ENCODE data around the gene ASCL2. TPM values are rescaled to one million over a fixed set of nuclear protein-coding genes. Genes with fewer than 3 reads are reported as not detected.

ASCL2 gene
- total RNA-seq, 1 donor from 2014 or later = 5.6 TPM

DNA sequence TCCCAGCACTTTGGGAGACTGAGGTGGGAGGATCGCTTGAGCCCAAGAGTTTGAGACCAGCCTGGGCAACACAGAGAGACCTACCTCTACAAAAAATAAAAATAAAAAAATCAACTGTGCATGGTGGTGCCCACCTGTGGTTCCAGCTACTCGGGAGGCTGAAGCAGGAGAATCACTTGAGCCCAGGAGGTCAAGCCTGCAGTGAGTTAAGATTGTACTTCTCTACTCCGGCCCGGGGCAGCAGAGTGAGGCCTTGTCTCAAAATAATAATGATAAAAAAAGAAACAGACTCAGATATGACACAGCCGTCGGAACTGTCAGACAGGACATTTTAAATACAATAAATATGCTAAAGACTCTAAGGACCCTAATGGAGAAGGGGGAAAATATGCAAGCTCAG, 18.4 kb downstream of the ASCL2 start:
- H3K36me3 Mint-ChIP-seq = no peaks in the 10 kb centered on the region
- H3K27ac Mint-ChIP-seq = no peak overlapping the region
- TF ChIP-seq, protein P1, sequence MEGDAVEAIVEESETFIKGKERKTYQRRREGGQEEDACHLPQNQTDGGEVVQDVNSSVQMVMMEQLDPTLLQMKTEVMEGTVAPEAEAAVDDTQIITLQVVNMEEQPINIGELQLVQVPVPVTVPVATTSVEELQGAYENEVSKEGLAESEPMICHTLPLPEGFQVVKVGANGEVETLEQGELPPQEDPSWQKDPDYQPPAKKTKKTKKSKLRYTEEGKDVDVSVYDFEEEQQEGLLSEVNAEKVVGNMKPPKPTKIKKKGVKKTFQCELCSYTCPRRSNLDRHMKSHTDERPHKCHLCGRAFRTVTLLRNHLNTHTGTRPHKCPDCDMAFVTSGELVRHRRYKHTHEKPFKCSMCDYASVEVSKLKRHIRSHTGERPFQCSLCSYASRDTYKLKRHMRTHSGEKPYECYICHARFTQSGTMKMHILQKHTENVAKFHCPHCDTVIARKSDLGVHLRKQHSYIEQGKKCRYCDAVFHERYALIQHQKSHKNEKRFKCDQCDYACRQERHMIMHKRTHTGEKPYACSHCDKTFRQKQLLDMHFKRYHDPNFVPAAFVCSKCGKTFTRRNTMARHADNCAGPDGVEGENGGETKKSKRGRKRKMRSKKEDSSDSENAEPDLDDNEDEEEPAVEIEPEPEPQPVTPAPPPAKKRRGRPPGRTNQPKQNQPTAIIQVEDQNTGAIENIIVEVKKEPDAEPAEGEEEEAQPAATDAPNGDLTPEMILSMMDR (conservative IDR thresholded peaks at IDR 0.05) = no peak
- DNase-seq (ENCODE audit: extremely low spot score, unreplicated experiment) = no peak
- peaks cover 6% of the 10 kb centered on the region for H3K9me3 Mint-ChIP-seq
- no peaks in the 10 kb centered on the region for H3K27me3 Mint-ChIP-seq
- no peak overlapping the region for H3K4me3 Mint-ChIP-seq
- peaks cover 11% of the 10 kb centered on the region for H3K4me1 Mint-ChIP-seq (ENCODE audit: unreplicated experiment)

DNA sequence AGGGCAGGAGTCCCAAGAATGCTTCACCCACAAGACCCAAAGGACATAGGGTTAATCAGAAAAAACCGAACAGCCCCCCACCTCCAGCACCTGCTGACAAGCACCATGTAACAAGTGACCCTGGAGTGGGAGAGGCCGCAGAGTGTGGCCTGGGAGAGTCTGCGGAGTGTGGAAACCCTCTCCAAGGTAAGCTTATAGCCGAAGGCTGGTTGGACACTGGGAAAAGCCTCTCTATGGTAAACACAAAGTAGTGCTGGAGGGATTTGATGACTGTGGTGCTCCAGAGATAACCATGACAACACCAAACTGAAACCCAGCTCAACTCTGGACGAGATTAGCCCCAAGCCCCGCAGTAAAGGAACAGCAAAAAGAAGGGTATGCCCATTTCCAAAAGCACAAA, 19.2 kb downstream of the ASCL2 start:
- Mint-ChIP-seq H3K27me3 (no peaks in the 10 kb centered on the region), H3K9me3 (peaks cover 6% of the 10 kb centered on the region), H3K36me3 (no peaks in the 10 kb centered on the region), H3K27ac (no peak overlapping the region), H3K4me3 (no peak overlapping the region), H3K4me1 (ENCODE audit: unreplicated experiment) (peaks cover 6% of the 10 kb centered on the region)
- TF ChIP-seq, protein P1 (conservative IDR thresholded peaks at IDR 0.05) = no peak
- DNase-seq (ENCODE audit: extremely low spot score, unreplicated experiment) = no peak

DNA sequence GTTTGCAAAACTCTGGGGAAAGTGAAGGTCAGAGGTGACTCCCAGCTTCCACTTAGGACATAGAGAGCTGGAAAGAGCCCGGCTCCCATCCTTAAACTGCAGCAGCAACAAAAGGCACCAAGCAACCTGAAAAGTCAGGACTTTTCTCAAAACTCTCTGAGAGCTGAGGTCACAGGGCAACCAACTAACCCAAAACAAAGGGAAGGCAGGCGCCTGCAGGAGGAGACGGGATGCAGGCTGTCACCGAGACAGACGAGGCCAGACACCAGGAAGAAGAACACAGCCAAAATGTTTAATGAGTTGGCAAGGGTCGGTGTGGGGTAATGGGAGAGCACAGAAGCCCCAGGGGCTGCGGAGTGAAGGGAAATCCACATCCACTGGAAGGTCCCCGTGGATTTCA, 19.9 kb downstream of the ASCL2 start:
- no peaks in the 10 kb centered on the region for H3K36me3 Mint-ChIP-seq
- DNase-seq (ENCODE audit: extremely low spot score, unreplicated experiment) = no peak
- H3K27ac Mint-ChIP-seq = no peak overlapping the region
- H3K4me3 Mint-ChIP-seq = no peak overlapping the region
- peaks cover 6% of the 10 kb centered on the region for H3K9me3 Mint-ChIP-seq
- TF ChIP-seq, protein P1 (conservative IDR thresholded peaks at IDR 0.05) = no peak
- H3K4me1 Mint-ChIP-seq (ENCODE audit: unreplicated experiment) = peaks cover 6% of the 10 kb centered on the region
- no peaks in the 10 kb centered on the region for H3K27me3 Mint-ChIP-seq

DNA sequence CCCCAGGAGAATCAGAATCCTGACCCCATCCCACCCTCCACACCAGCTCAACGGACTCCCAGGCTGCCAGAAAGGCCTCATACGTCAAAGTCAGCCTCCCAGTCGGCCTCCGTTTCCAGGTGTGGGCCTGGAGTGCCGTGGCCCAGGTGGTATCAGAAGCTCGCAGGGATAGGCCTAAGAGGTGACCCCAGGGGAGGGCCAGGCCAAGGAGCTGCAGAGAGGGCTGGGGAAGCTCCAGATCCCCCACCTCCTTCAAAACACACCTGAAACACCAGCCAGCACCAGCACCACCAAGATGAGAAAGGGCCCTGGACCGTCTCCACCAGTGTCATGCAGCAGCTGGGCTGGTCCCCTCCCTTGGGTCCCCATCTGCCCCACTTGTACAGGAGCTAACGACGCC, 20.3 kb downstream of the ASCL2 start:
- Mint-ChIP-seq H3K27me3 (peaks cover under 1% of the 10 kb centered on the region), H3K27ac (no peak overlapping the region), H3K36me3 (no peaks in the 10 kb centered on the region), H3K9me3 (peaks cover 6% of the 10 kb centered on the region), H3K4me3 (no peak overlapping the region), H3K4me1 (ENCODE audit: unreplicated experiment) (peaks cover 6% of the 10 kb centered on the region)
- TF ChIP-seq, protein P1 (conservative IDR thresholded peaks at IDR 0.05) = no peak
- DNase-seq (ENCODE audit: extremely low spot score, unreplicated experiment) = no peak

DNA sequence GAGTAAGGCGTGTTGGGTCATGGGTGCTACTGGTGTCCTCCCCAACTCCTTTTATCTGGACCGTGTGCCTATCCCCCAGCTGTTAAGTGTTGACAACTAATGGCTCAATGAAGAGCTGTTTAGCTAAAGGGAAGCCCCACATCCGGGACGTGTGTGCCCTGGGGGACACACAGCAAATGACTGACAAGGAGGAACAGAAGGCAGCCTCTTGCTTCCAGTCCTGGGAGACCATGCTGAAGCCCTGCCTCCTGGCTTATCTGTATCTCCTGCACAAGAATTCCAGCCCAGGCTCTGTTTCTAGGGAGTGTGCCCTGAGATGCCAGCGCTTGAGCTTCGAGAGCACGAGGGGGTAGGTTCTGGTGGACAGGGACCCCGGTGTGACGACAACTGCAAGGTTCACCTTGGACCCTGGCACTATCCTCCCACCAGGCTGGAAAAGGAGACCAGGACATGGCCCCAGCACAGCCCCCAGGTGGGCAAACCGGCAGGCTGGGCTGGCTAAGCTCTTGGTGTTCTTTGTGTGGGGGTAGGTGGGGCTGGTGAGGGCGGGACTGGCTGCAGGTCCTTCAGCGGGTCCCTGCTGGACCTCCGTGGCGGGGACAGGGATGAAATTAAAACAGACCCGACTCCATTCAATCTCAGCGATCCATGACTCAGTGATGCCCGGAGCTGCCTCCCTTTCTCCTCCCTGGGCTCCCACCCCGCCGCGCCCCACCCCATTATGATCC, 21.0 kb downstream of the ASCL2 start:
- Mint-ChIP-seq H3K27ac (no peak overlapping the region), H3K27me3 (peaks cover 7% of the 10 kb centered on the region)

More for the DNA sequence above, 21.0 kb downstream of the ASCL2 start:
- Mint-ChIP-seq H3K4me3 (no peak overlapping the region), H3K4me1 (ENCODE audit: unreplicated experiment) (peaks cover 6% of the 10 kb centered on the region), H3K36me3 (no peaks in the 10 kb centered on the region), H3K9me3 (peaks cover 6% of the 10 kb centered on the region)
- DNase-seq (ENCODE audit: extremely low spot score, unreplicated experiment) = no peak
- TF ChIP-seq, protein P1 (conservative IDR thresholded peaks at IDR 0.05) = no peak

Data from type B pancreatic cell (in vitro differentiated cells).